Measurements from ENCODE around the gene CEACAM18. TPM values are rescaled to one million over a fixed set of nuclear protein-coding genes. Genes with fewer than 3 reads are reported as not detected.

The CEACAM18 gene
- total and polyA plus RNA-seq, 2 of the 8 experiments (the other 6 are each of a cell fraction or from before 2014, with no cell fraction given): not detected

DNA sequence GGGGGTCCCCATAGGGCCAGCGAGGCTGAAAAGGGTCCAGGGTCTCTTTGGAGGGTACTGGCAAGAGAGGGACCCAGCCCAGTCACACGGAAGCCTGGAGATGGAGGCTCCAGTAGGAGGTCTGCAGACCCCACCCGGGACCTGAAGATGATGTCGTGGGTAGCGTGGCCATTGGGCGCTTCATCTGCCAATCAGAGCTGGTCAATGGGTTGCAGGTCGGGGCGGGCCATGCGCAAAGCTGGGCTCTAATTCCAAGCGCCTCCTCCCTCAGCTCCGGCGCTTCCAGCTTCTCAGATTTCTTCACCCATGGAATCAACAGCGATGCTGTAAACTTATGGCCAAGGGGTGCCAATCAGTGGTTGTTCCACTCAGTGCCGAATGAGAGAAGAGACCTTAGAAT, 12.3 kb downstream of the CEACAM18 start:
- Histone ChIP-seq H3K36me3 (ENCODE audit: control insufficient read depth in 2 of 4, insufficient read depth in 4 of 4, low read length in 3 of 4) (no peaks in the 10 kb centered on the region), H3K14ac (ENCODE audit: insufficient read length) (no peak overlapping the region), H3K56ac (replicated peaks; ENCODE audit: insufficient read length, low read depth, low read length) (no peak overlapping the region), H4K20me1 (replicated peaks in 1 of 2; ENCODE audit: control insufficient read depth in 1 of 2, insufficient read depth in 2 of 2, low read length in 2 of 2) (no peaks in the 10 kb centered on the region), H4K8ac (ENCODE audit: extremely low read depth, insufficient read depth, low read length) (no peak overlapping the region), H3K79me2 (ENCODE audit: control insufficient read depth in 1 of 2, insufficient read depth in 2 of 2, low read length in 2 of 2) (no peaks in the 10 kb centered on the region), H3K9ac (replicated peaks in 1 of 4; ENCODE audit: extremely low read depth in 1 of 4, low read depth in 3 of 4, low read length in 3 of 4) (no peak overlapping the region), H3K79me1 (ENCODE audit: low read depth, low read length) (no peaks in the 10 kb centered on the region), H3K23ac (ENCODE audit: insufficient read length) (no peak overlapping the region), H2BK12ac (ENCODE audit: low read depth, low read length) (no peak overlapping the region), H2BK5ac (ENCODE audit: low read depth, low read length) (no peak overlapping the region), H3K4ac (replicated peaks; ENCODE audit: insufficient read length, low read depth, low read length) (no peak overlapping the region), H3K4me3 (ENCODE audit: extremely low read depth in 1 of 4, insufficient read depth in 2 of 4, low read depth in 3 of 4, low read length in 4 of 4) (no peak overlapping the region), H2AK5ac (ENCODE audit: low read depth, low read length) (no peak overlapping the region), H3K9me3 (ENCODE audit: insufficient read depth in 2 of 2, low read depth in 1 of 2, low read length in 1 of 2) (peaks cover 48 to 61% of the 10 kb centered on the region in 2 experiments), H2AFZ (ENCODE audit: low read length) (no peak overlapping the region), H3K4me2 (ENCODE audit: insufficient read depth in 1 of 2, low read depth in 2 of 2, low read length in 2 of 2) (no peak overlapping the region), H2BK15ac (ENCODE audit: low read length) (no peak overlapping the region), H3K27me3 (replicated peaks in 1 of 4; ENCODE audit: control insufficient read depth in 3 of 4, extremely low read depth in 1 of 4, insufficient read depth in 3 of 4, low read length in 3 of 4) (no peaks in the 10 kb centered on the region), H3K4me1 (replicated peaks in 1 of 4; ENCODE audit: control insufficient read depth in 3 of 4, insufficient read depth in 4 of 4, low read length in 3 of 4) (no peaks in the 10 kb centered on the region), H4K91ac (replicated peaks; ENCODE audit: insufficient read length, low read length) (no peak overlapping the region), H2BK120ac (replicated peaks; ENCODE audit: low read depth, low read length) (no peak overlapping the region), H3K23me2 (ENCODE audit: low read depth, low read length) (peaks cover 5% of the 10 kb centered on the region; the same call in 1 of the 2 replicates), H4K5ac (ENCODE audit: insufficient read length, low read depth, low read length) (no peak overlapping the region), H2BK20ac (ENCODE audit: low read length) (no peak overlapping the region), H3K18ac (ENCODE audit: extremely low read depth, low read length) (no peak overlapping the region), H3K27ac (ENCODE audit: low read depth, low read length) (no peak overlapping the region)
- POLR2A ChIA-PET (ENCODE audit: partially characterized antibody): interaction anchor here (0.6 kb wide), 1 partner anchor 8 kb away, joined by 4 read pairs; no protein-coding TSS in a partner anchor
- DNase-seq (ENCODE audit: low read depth in 1 of 2, low spot score in 2 of 2): no peak
- CTCF ChIA-PET (ENCODE audit: partially characterized antibody): interaction anchor here (1.1 to 1.6 kb wide), 2 partner anchors 17 to 52 kb away, joined by 3 to 4 read pairs; no protein-coding TSS in a partner anchor
- WGBS, 2 experiments (ENCODE audit: extremely low coverage in 1 of 2, insufficient coverage in 1 of 2, insufficient read length in 1 of 2, insufficient replicate concordance in 2 of 2, low coverage in 1 of 2, low lambda C conversion rate in 2 of 2, missing lambda C conversion rate in 1 of 2): 88% methylated on average over 11 of the region's 14 CpGs; no CpG with 5 or more reads in 1 of the 2 experiments
- FAIRE-seq: no peak
- TF ChIP-seq PHF8 (conservative IDR thresholded peaks at IDR 0.05; ENCODE audit: low read depth, low read length) (no peak), CHD1 (IDR thresholded peaks at IDR 0.05; ENCODE audit: low read depth, low read length) (no peak), CTBP2 (IDR thresholded peaks at IDR 0.05; ENCODE audit: borderline replicate concordance, insufficient read depth, insufficient read length, low read length) (no peak), BRCA1 (IDR thresholded peaks at IDR 0.05; ENCODE audit: low read depth, low read length) (no peak), TBP (IDR thresholded peaks at IDR 0.05; ENCODE audit: low read depth, low read length) (no peak), RAD21 (IDR thresholded peaks at IDR 0.05 in 1 of 2, conservative IDR thresholded peaks at IDR 0.05 in 1 of 2; ENCODE audit: low read depth in 2 of 2, low read length in 2 of 2) (no peak), TCF12 (IDR thresholded peaks at IDR 0.05; ENCODE audit: low read depth, low read length) (no peak), TAF7 (optimal IDR thresholded peaks at IDR 0.05; ENCODE audit: borderline replicate concordance, low read depth, low read length) (no peak), SIX5 (IDR thresholded peaks at IDR 0.05; ENCODE audit: low read depth, low read length) (no peak), CREB1 (IDR thresholded peaks at IDR 0.05) (no peak), KDM5A (IDR thresholded peaks at IDR 0.05; ENCODE audit: low read length) (no peak), GABPA (IDR thresholded peaks at IDR 0.05; ENCODE audit: borderline replicate concordance, insufficient read depth, low read length) (no peak), CHD2 (IDR thresholded peaks at IDR 0.05; ENCODE audit: low read length) (no peak), SUZ12 (IDR thresholded peaks at IDR 0.05; ENCODE audit: low read length) (no peak), RBBP5 (IDR thresholded peaks at IDR 0.05; ENCODE audit: borderline replicate concordance, low read depth, low read length) (no peak)

All from H1 (cell line).